C4-2B (cell line): ENCODE measurements around the gene WDSUB1.

Source experiments
- H3K27ac ChIP-seq: fragments of 450-650 bp; 2 replicates; pipeline ENCODE4 v1.5.1; 2017
- ZFX ChIP-seq: fragments of 450-650 bp; IDR thresholded peaks from 2 replicates; pipeline ENCODE4 v1.6.1; 2017
- TF ChIP-seq, protein P1 (sequence below): fragments of 450-650 bp; conservative IDR thresholded peaks from 2 replicates; pipeline ENCODE4 v1.5.1; 2017; ENCODE audit warnings: mild to moderate bottlenecking

Gene WDSUB1

DNA sequence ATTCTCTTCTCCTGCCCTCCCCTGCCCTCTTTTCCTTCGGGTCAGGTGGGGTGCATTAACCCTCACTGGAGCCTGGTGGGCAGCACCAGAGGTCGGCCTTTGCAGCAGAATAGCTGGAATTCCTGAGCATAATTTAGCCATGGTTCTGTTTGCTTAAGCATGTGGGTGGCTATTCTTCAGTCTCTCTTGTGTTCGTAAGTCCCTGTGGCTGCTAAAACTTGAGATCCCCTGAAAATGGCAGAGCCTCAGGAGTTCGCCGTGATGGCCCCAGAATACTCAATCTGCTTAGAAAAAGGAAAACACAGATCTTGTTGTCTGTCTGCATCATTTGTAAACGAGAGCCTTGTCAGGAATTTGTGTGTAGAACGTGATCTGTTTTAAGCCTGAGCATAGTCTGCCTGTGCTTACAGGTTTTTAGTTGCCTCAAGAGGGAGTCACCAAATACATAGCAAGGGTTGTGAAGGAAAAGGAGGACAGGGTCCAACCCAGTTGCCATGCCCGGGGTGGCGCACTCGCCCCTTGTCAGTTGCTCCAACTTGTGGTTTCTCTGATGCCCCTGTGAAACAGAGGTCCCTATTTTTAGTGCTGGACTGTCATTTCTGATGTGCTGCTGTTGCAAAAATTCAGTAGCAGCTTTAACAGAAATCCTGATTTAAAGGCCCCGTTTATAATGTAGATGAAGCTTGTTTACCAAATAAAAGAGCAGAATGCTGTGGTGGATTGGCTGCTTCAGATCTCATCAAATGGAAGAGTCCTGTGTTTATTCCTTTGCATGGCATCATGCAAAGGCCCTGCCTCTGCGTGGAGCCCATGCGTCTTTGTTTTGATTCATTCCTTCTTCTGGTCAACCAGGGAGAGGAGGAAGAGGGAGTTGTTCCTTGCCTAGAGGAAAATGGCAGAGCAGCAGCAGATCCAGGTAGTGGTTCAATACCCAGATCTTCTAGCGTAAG, 74.8 kb downstream of the WDSUB1 start:
- TF ChIP-seq, protein P1, sequence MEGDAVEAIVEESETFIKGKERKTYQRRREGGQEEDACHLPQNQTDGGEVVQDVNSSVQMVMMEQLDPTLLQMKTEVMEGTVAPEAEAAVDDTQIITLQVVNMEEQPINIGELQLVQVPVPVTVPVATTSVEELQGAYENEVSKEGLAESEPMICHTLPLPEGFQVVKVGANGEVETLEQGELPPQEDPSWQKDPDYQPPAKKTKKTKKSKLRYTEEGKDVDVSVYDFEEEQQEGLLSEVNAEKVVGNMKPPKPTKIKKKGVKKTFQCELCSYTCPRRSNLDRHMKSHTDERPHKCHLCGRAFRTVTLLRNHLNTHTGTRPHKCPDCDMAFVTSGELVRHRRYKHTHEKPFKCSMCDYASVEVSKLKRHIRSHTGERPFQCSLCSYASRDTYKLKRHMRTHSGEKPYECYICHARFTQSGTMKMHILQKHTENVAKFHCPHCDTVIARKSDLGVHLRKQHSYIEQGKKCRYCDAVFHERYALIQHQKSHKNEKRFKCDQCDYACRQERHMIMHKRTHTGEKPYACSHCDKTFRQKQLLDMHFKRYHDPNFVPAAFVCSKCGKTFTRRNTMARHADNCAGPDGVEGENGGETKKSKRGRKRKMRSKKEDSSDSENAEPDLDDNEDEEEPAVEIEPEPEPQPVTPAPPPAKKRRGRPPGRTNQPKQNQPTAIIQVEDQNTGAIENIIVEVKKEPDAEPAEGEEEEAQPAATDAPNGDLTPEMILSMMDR, result no peak
- no peak for TF ChIP-seq ZFX
- H3K27ac ChIP-seq, result no peak overlapping the region

- TF ChIP-seq, protein P1, result no peak
- no peak for TF ChIP-seq ZFX
These were observed 76.9 kb downstream of the WDSUB1 start for GRCh38 chr2:159209341-159210306.

DNA sequence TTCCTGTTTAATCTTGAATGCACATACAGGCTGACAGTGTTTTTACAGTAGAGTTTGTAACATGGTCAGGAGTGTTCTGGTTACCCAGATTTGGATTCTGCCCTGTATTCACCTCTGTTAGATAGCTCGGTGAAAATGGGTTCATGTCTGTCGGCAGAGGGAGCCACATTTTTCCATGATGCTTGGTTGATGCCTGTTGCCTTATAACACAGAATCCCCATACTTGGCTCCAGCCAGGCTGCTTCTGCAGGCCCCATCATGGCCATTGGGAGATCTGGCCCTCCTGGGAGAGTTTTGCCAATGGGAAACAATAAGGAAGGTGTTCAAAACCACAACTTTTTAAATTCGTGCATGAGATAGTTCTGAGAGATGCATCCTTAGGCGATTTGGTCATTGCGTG, 78.1 kb downstream of the WDSUB1 start:
- no peak for TF ChIP-seq ZFX
- TF ChIP-seq, protein P1, result no peak

More at GRCh38 chr2:159209341-159210306, 76.9 kb downstream of the WDSUB1 start:
- no peak overlapping the region for H3K27ac ChIP-seq

GRCh38 chr2:159206736-159207380, 79.6 kb downstream of the WDSUB1 start:
- no peak for TF ChIP-seq ZFX
- TF ChIP-seq, protein P1, result no peak

More for the DNA sequence above, 78.1 kb downstream of the WDSUB1 start:
- H3K27ac ChIP-seq, result no peak overlapping the region

DNA sequence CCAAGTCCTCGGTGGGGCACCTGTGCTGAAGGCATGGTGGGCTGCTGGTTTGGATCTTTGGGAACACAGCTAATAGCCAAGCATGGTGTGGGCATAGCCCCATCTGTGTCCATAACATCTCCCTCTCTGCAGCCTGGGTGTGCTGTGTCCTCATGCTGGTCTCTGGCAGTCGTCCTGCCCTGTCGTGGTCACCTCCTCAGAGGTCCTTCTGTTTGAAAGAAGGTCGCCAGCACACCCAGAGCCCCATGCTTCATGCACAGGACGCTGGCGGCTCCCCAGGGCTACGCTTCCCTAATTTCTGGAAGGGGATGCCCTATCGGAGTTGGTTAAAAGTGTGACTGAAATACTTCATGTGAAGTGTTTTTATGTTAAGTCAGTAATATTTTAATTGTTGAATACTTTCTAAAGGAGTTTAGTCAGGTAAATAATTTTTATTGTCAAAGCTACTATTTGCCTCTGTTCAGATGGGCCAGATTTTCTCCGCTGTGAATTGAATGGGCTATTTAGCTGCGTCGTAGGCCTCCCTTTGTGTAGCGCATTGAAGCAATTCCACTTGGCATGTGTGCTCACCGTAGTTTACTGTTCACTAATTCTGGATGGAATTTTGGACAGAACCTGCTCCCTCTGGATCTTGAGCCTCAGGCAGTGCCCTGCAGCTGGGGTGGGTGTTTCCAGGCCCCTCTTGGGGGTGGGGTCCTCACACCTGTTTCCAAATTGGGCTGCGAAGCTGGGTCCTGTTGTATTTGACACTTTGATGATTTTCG, 81.9 kb downstream of the WDSUB1 start:
- no peak overlapping the region for H3K27ac ChIP-seq
- TF ChIP-seq ZFX, result no peak
- TF ChIP-seq, protein P1, result no peak

More at GRCh38 chr2:159206736-159207380, 79.6 kb downstream of the WDSUB1 start:
- no peak overlapping the region for H3K27ac ChIP-seq

DNA sequence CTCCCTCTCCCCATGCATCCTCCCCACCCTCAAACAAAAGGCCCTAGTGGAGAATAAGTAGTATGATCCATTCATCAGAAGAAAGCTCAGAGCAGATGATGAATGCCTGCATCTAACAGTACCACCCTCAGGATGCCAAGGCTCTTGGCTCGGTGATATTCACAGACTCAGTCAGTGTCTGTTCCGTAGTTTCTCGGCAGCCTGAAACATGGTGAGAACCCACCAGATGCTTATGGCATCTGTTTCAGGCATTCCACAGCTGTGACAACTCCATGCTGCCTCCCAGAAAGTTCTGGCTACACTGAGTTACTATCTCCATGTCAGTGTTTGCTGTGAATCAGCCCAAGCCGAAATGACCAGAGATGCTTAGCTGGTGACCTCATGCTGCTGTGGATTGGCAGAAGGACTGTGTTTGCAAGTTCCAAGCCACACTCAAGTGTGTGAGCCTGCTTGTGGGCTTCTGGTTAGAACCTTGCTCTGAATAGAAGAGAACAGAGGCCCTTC, 83.9 kb downstream of the WDSUB1 start:
- TF ChIP-seq, protein P1, result no peak
- TF ChIP-seq ZFX, result no peak
- no peak overlapping the region for H3K27ac ChIP-seq
